Measurements from ENCODE around the gene FGFR3. TPM values are rescaled to one million over a fixed set of nuclear protein-coding genes. Genes with fewer than 3 reads are reported as not detected.

Gene FGFR3
- polyA plus RNA-seq, 1 of the 3 experiments (the other 2 are of a cell fraction) = 1.1 TPM

DNA sequence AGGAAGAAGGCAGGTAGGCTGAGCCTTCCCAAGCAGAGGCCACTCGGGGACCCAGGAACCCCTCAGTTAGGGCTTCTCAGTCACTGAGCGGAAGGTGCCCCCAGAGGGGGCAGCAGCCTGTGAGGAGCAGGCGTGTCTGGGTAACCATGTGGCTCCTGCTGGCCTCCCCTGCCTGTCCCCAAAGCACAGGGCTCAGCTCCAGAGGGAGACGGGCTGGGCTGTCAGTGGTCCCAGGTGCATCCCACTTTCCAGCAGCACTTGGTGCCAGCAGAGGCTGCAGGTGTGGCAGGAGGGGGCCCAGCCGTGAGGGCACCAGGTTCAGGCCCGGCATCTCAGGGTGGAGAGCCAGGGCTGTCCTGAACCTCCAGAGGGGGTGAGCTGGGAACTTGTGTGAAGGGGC lies 49.1 kb upstream of the FGFR3 start:
- CTCF ChIA-PET = interaction anchor here (1.3 to 5.1 kb wide), 10 partner anchors 11 to 171 kb away, joined by 3 to 44 read pairs (median 14); partner anchors contain the start of gene FGFR3
- 67% methylated on average over 1 of the region's 6 CpGs for WGBS (ENCODE audit: low lambda C conversion rate)
- peaks cover 15 to 23% of the 10 kb centered on the region in 2 experiments for H3K36me3 ChIP-seq (replicated peaks in 1 of 2; ENCODE audit: control insufficient read depth in 1 of 2, insufficient read depth in 2 of 2, low read length in 1 of 2)

More for the DNA sequence above, 49.1 kb upstream of the FGFR3 start:
- Histone ChIP-seq H3K4me1 (ENCODE audit: control insufficient read depth in 1 of 2, insufficient read depth in 2 of 2, low read depth in 1 of 2, low read length in 1 of 2) (peaks cover 0 to 7% of the 10 kb centered on the region in 2 experiments; a peak in 1 of 4 replicates), H3K27me3 (ENCODE audit: insufficient read depth) (no peaks in the 10 kb centered on the region), H2AFZ (ENCODE audit: low read depth) (no peak overlapping the region), H3F3A (replicated peaks; ENCODE audit: insufficient read depth) (peaks cover 3% of the 10 kb centered on the region), H3K9ac (no peak overlapping the region), H3K9me3 (no peaks in the 10 kb centered on the region), H4K20me1 (ENCODE audit: insufficient read depth) (0 out of 2 replicates have a peak, but pooled peaks cover 3% of the 10 kb centered on the region), H3K4me2 (no peak overlapping the region), H3K9me2 (no peaks in the 10 kb centered on the region), H3K4me3 (ENCODE audit: low read depth in 2 of 2, low read length in 1 of 2) (no peak overlapping the region), H3K79me2 (ENCODE audit: insufficient read depth) (no peaks in the 10 kb centered on the region), H3K27ac (ENCODE audit: low read depth in 2 of 2, low read length in 1 of 2) (no peak overlapping the region)
- DNase-seq = no peak
- POLR2A ChIA-PET = no interaction called here
- TF ChIP-seq ELF1 (IDR thresholded peaks at IDR 0.05) = no peak
- TF ChIP-seq TEAD4 (IDR thresholded peaks at IDR 0.05; ENCODE audit: borderline replicate concordance, insufficient read depth) = no peak
- TF ChIP-seq, protein P1, sequence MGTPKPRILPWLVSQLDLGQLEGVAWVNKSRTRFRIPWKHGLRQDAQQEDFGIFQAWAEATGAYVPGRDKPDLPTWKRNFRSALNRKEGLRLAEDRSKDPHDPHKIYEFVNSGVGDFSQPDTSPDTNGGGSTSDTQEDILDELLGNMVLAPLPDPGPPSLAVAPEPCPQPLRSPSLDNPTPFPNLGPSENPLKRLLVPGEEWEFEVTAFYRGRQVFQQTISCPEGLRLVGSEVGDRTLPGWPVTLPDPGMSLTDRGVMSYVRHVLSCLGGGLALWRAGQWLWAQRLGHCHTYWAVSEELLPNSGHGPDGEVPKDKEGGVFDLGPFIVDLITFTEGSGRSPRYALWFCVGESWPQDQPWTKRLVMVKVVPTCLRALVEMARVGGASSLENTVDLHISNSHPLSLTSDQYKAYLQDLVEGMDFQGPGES (IDR thresholded peaks at IDR 0.05; ENCODE audit: low read depth, low read length) = no peak
- no peak for TF ChIP-seq CHD2 (IDR thresholded peaks at IDR 0.05; ENCODE audit: low read length, partially characterized antibody)
- TF ChIP-seq NRF1 (IDR thresholded peaks at IDR 0.05; ENCODE audit: low read depth, low read length) = no peak
- TF ChIP-seq, protein P2, sequence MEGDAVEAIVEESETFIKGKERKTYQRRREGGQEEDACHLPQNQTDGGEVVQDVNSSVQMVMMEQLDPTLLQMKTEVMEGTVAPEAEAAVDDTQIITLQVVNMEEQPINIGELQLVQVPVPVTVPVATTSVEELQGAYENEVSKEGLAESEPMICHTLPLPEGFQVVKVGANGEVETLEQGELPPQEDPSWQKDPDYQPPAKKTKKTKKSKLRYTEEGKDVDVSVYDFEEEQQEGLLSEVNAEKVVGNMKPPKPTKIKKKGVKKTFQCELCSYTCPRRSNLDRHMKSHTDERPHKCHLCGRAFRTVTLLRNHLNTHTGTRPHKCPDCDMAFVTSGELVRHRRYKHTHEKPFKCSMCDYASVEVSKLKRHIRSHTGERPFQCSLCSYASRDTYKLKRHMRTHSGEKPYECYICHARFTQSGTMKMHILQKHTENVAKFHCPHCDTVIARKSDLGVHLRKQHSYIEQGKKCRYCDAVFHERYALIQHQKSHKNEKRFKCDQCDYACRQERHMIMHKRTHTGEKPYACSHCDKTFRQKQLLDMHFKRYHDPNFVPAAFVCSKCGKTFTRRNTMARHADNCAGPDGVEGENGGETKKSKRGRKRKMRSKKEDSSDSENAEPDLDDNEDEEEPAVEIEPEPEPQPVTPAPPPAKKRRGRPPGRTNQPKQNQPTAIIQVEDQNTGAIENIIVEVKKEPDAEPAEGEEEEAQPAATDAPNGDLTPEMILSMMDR (IDR thresholded peaks at IDR 0.05) = no peak
- TF ChIP-seq RXRA (IDR thresholded peaks at IDR 0.05; ENCODE audit: borderline replicate concordance, low read depth) = no peak
- TF ChIP-seq FOXM1 (IDR thresholded peaks at IDR 0.05; ENCODE audit: low read depth) = no peak
- no peak for TF ChIP-seq FOXJ3 (CRISPR knock-in tag; IDR thresholded peaks at IDR 0.05)
- no peak for TF ChIP-seq TCF12 (IDR thresholded peaks at IDR 0.05)
- no peak for TF ChIP-seq RAD21 (IDR thresholded peaks at IDR 0.05; ENCODE audit: low read length)
- no peak for TF ChIP-seq RFX5 (IDR thresholded peaks at IDR 0.05; ENCODE audit: low read length)
- no peak for TF ChIP-seq EZH2phosphoT487 (IDR thresholded peaks at IDR 0.05; ENCODE audit: borderline replicate concordance, low read depth)
- TF ChIP-seq, protein P3, sequence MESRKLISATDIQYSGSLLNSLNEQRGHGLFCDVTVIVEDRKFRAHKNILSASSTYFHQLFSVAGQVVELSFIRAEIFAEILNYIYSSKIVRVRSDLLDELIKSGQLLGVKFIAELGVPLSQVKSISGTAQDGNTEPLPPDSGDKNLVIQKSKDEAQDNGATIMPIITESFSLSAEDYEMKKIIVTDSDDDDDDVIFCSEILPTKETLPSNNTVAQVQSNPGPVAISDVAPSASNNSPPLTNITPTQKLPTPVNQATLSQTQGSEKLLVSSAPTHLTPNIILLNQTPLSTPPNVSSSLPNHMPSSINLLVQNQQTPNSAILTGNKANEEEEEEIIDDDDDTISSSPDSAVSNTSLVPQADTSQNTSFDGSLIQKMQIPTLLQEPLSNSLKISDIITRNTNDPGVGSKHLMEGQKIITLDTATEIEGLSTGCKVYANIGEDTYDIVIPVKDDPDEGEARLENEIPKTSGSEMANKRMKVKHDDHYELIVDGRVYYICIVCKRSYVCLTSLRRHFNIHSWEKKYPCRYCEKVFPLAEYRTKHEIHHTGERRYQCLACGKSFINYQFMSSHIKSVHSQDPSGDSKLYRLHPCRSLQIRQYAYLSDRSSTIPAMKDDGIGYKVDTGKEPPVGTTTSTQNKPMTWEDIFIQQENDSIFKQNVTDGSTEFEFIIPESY (IDR thresholded peaks at IDR 0.05; ENCODE audit: borderline replicate concordance, low read depth) = no peak
- no peak for TF ChIP-seq GABPA (IDR thresholded peaks at IDR 0.05; ENCODE audit: low read depth)
- TF ChIP-seq, protein P4, sequence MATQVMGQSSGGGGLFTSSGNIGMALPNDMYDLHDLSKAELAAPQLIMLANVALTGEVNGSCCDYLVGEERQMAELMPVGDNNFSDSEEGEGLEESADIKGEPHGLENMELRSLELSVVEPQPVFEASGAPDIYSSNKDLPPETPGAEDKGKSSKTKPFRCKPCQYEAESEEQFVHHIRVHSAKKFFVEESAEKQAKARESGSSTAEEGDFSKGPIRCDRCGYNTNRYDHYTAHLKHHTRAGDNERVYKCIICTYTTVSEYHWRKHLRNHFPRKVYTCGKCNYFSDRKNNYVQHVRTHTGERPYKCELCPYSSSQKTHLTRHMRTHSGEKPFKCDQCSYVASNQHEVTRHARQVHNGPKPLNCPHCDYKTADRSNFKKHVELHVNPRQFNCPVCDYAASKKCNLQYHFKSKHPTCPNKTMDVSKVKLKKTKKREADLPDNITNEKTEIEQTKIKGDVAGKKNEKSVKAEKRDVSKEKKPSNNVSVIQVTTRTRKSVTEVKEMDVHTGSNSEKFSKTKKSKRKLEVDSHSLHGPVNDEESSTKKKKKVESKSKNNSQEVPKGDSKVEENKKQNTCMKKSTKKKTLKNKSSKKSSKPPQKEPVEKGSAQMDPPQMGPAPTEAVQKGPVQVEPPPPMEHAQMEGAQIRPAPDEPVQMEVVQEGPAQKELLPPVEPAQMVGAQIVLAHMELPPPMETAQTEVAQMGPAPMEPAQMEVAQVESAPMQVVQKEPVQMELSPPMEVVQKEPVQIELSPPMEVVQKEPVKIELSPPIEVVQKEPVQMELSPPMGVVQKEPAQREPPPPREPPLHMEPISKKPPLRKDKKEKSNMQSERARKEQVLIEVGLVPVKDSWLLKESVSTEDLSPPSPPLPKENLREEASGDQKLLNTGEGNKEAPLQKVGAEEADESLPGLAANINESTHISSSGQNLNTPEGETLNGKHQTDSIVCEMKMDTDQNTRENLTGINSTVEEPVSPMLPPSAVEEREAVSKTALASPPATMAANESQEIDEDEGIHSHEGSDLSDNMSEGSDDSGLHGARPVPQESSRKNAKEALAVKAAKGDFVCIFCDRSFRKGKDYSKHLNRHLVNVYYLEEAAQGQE (IDR thresholded peaks at IDR 0.05; ENCODE audit: low read depth, low read length) = no peak
- TF ChIP-seq POLR2AphosphoS5 (IDR thresholded peaks at IDR 0.05; ENCODE audit: low read depth, low read length) = no peak

Measured in SK-N-SH (cell line).